ENCODE data around the gene EFCAB11.

GRCh38 chr14:89842837-89843236 is 111.7 kb downstream of the EFCAB11 start:
- TF ChIP-seq CTCF (conservative IDR thresholded peaks at IDR 0.05; ENCODE audit: low read length) (no peak), EZH2phosphoT487 (IDR thresholded peaks at IDR 0.05; ENCODE audit: borderline replicate concordance) (no peak)
